Left hindlimb (tissue), 1 donor: ENCODE measurements around the gene ZDHHC20.

Experiments
- DNase-seq: peaks from one replicate; pipeline ENCODE4 v3.0.0-alpha.2; 2018

ZDHHC20 gene, protein sequence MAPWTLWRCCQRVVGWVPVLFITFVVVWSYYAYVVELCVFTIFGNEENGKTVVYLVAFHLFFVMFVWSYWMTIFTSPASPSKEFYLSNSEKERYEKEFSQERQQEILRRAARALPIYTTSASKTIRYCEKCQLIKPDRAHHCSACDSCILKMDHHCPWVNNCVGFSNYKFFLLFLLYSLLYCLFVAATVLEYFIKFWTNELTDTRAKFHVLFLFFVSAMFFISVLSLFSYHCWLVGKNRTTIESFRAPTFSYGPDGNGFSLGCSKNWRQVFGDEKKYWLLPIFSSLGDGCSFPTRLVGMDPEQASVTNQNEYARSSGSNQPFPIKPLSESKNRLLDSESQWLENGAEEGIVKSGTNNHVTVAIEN

DNA sequence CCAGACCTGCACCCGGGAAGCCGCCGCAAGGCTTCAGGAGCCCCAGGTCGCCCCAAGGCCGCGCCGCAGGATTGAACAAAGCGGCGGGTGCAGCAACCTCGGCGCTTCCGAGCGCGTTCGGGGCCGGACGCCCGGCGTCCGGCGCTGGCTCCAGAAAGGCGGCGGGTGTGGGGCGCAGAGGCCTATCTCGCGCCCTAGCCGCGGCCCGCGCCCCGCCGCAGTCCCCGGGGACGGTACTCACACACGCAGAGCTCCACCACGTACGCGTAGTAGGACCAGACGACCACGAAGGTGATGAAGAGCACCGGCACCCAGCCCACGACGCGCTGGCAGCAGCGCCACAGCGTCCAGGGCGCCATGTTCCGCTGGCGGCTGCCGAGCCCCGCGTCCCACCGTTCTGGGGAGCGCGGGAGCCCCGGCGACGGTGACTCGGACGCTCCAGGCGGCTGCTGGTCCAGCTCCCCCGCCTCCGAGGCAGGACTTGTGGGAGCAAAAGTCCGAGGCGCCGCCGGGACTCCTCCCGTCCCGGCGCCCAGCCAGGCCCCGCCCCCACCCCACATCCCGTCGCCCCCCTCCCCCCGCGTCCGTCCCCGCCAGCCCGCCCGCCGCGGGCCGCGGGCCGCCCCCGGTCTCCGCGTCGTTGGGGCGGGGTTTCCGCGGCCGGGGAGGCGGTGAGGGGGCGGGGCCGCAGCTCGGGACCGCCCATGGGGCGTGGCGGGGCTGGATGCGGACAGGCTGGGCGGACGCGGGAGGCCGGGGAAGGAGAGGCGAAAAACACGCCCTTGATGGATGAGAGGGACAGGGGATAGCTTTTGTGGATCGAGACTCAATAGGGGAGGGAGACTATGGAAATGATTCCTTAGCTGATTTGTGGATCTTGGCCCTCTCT, at the start of gene ZDHHC20:
TSS of gene ZDHHC20 (minus strand) at position 491 of the 889 bp plus-strand sequence. CDS start at position 359, 132 bp downstream.
- peak; percentile 91 for DNase-seq

DNA sequence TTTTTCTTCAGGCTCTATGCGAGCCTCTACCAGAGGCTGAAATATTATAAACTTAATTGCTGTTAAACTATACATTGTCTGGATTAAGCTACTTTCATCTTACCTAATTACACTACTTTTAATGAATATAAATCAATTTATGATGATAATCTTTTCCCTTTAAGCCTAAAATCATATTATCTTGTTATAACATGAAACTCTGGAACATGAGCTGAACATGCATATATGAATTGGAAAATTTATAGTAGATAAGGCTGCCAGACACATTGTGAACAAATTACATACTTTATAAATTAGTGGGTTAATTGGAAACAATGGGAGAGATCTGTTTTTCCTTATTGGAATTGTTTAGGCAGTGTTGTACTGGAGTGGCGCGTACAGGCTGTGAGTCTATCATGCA, 45.3 kb upstream of the ZDHHC20 start:
- DNase-seq = no peak

DNA sequence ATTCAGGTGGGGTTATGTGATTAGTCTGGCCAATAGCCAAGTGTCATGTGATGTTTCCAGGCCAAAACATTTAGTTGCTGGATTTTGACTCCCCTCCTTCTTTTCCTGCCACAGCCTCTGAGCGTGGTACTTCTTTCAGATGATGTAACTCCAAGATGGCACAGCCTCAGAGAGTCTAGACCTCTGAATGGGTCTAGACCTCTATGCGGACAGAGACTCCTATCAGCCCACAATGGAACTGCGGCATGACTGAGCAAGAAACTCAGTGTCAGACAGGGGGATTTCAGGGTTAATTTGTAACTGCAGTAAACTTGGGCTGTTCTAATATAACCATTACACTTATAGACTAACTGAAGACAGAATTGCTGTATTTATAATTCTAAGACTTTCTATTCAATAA, 42.6 kb upstream of the ZDHHC20 start:
- DNase-seq = no peak

DNA sequence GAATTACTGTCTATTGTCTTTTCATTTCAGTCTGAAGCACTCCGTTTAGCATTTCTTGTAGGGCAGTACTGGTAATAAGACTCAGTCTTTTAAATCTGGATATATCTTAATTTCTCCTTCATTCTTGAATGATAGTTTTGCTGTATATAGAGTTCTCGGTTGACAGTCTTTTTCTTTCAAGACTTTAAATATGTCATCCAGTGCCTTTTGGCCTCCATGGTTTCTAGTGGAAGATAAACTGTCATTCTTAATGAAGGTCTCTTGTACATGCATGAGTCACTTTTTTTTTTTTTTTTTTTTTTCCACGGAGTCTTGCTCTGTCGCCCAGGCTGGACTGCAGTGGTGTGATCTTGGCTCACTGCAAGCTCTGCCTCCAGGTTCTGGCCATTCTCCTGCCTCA, 27.2 kb upstream of the ZDHHC20 start:
- DNase-seq = no peak

DNA sequence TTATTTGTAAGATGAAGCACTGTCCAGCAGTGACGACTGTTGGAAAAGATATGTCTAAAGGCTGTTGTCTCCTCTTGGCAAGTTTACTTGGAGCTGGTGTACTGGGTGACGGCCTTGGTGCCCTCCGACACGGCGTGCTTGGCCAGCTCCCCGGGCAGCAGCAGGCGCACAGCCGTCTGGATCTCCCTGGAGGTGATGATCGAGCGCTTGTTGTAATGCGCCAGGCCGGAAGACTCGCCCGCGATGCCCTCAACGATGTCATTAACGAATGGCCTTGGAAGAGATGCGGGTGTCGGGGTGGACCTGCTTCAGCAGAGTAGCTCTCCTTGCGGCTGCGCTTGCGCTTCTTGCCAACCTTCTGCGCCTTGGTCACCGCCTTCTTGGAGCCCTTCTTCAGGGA, 24.6 kb upstream of the ZDHHC20 start:
- no peak for DNase-seq

DNA sequence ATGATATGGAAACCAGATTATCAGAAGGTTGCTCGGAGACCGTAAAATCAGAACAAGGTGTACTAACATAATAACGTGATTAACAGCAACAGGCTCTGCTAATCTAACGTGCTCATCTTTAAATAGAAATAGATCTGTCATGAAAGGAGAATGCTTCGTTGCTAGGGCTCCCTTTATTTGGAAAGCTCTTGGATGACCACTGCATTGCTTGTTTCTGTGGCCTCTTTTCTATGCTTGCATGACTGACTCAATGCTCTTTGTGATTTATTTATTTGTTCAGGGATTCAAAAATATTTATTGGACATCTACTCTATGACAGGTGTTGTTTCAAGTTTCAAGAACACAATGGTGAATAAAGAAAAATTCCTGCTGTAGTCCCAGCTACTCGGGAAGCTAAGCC, 22.3 kb upstream of the ZDHHC20 start:
- DNase-seq = no peak

DNA sequence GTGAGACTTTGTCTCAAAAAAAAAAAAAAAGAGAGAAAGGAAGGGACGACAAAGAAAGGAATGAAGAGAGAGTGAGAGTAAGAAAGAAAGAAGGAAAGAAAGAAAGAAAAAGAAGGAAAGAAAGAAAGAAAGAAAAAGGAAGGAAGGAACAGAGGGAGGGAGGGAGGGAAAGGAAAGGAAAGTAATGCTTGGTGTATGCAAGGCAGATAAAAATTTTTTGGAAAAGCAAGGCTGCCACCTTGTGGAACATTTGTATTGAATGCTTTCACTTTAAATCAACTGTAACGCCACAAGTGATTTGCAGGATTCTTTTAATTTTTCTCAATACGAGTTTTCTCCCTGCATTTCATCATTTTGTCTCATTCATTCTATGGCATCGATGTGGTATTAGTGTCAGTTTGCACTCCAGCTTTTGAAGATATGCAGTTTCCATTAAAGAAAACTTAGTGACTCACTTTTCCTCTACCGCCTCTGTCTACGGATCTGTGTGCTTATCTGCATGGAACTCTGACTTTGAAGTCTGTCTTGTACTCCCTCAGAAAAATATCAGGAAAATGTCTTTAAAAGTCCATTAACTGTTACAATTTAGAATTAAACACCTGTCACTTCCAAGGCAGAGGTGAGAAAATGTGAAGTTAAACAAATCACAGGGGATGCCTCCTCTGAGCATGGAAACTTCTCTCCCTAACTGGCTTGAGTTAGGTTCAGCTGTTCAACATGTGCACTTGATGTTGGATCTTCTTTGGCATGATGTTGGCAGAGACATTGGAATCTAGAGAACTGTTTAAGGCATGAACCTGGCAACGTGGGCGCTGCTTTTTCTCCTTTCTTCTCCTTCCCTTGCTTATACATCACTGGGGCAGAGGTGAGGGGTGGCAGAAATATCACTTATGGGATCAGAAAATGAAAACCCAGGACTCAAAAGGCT, 20.0 kb upstream of the ZDHHC20 start:
- DNase-seq = no peak

DNA sequence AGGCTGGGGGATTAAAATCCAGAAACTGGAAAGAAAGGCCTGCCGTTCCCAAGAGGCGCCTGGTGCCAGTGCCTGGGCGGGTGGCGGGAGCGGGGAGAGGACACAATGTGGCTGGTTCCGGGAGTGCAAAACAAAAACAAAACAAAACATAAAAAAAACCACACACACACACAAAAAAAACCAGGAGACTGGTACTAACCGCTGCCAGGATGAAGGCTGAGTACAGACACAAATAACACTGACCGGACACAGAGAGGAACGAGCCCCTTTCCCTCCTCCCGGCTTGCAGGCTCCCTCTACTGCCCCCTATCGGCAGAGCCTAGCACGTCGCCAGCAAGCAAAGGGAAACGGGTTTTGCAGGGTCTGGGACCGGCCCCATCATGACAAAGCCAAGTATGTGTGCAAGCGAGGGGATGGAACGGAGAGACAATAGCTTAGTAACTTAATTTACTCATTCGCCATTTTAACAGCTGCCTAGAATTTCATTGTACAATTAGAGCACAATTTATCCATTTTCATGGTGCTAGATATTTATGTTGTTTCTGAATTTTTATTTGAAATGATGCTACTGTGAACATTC, 17.9 kb upstream of the ZDHHC20 start:
- DNase-seq = peak; percentile 84

DNA sequence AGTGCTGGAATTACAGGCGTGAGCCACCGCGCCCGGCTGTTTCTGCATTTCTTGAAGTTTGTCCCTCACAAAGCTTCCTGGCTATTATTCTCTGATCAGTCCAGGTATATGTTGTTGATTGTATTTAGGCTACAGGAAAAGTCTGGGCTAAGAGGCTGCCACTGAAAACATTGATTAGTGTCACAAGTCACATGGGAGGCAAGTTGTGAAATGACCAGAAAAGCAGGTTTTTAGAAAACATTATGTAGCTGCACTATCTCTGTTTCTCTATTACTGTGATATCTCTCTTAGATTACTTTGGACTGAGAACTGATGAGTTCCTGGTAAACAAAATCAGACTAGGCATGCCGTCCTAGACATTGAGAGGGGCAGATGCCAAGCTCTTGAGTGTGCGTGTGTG, 16.0 kb upstream of the ZDHHC20 start:
- no peak for DNase-seq

DNA sequence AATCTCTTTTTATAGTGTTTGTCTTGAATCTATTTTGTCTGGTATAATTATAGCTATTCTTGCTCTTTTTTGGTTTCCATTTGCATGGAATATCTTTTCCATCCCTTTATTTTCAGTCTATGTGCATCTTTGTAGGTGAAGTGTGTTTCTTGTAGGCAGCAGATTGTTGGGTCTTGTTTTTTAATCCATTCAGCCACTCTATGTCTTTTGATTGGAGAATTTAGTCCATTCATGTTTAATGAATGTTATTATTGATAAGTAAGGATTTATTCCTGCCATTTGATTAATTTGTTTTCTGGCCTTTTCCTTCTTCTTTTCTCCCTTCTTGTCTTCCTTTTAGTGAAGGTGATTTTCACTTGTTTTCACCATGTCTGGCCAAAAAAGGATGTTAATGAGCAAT, 11.7 kb upstream of the ZDHHC20 start:
- DNase-seq = no peak

DNA sequence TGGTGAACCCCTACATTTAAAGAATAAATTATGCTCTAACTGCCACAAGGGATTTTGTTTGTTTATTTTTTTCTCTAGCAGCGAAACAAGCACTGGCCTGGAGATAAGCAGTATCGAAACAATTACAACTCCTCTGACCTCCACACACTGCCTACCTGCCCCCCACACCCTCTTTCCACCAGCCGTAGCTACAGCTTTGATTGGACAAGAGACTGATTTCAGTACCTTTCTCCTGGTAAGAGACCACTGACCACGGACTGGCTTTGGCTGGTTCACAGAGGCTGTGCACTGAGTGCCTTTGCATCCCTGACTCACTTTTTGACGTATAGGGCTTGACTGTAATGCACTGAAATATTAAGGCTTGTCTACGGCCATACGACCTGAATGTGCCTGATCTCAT, 7.4 kb upstream of the ZDHHC20 start:
- no peak for DNase-seq

DNA sequence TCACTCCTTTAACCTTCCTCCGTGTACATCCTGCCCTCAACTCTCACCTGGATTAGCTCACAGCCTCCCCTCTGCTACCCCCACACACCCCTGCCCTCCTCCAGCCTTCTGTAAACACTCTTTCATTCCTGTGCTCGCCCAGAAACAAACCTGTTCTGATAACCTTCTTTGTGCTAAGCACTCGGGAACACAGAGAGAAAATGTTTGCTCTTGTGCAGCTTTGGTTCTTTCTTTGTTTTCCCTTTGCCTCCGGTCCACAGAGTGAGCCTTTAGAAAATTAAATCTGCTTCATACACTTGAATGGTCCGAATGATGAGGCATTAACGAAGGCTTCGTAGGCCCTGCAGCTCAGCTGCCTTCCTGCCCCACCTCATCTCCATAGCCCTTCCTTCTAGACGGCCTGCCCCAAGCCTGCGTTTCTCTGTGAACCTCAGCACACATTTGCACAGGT, 6.6 kb upstream of the ZDHHC20 start:
- DNase-seq = no peak

DNA sequence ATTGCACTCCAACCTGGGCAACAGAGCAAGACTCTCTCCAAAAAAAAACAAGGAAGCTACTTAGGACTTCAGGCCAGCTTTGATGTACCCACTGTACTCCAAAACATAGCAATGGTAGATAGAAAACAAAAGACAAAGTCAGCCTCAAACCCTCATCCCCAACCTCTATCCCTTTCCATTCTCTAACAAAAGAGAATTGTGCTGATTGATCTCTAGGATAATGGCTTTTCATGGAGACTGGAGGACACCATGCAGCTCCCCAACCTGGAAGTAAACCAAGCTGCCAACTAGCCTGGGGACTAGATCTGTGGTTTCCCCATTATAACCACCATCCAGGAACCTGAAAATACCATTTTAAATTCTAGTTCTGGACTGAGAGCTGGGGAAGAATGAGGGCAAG, 4.3 kb upstream of the ZDHHC20 start:
- DNase-seq = no peak

DNA sequence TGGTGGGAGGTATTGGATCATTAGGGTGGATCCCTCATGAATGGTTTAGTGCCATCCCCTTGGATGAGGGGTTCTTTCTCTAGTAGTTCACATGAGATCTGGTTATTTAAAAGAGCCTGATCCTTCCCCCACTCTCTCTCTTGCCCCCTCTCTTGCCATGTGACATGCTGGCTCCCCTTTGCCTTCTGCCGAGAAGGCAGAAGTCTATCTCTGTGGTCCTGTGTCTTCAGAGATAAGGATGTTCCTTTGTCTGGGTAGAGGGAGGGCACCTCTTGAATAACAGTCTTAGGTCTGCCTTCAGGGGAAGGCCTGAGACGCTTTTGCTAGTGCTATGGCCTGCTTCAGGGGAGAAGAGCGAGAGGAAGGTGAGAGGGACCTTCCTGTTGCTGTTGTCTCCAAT, 2.0 kb upstream of the ZDHHC20 start:
- DNase-seq = no peak

DNA sequence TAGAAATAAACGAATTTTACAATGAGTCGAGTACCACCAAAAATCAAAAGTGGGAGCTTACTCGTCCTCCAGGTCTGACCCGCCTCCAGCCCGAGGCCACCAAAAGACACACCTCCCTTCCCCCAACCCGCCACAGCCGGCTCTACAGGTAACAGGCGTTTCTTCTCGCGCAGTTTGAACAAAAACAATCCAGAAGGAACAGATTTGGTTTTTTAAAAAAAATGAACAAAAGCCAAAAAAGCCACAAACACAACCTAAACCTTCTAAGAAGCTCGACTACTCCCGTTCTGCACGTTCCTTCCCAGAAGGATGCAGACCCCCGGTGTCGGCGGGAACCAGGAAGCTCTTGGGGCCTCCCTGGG, 671 bp downstream of the ZDHHC20 start:
- DNase-seq = peak; percentile 41

DNA sequence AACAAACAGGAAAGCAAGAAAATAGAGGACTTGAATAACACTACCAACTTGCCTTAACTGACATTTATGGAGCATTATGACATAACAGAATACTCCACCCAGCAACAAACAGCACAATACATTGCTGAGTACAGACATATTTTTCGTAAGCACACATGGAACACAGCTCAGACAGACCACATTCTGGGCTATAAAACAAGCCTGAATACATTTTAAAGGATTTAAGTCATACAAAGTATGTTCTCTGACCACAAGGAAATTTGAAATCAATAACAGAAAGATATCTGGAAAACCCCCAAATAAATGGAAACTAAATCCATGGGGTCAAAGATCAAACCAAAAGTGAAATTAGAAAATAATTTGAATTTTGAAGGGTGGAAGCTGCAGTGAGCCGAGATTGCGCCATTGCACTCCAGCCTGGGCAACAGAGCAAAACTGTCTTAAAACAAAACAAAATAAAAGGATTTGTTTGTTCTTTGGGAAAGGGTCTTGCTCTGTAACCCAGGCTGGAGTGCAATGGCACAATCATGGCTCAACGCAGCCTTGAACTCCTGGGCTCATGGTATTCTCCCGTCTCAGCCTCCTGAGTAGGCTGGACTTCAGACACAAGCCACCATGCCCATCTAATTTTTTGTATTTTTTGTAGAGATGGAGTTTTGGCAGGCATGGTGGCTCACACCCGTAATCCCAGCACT, 5.6 kb downstream of the ZDHHC20 start:
- no peak for DNase-seq

DNA sequence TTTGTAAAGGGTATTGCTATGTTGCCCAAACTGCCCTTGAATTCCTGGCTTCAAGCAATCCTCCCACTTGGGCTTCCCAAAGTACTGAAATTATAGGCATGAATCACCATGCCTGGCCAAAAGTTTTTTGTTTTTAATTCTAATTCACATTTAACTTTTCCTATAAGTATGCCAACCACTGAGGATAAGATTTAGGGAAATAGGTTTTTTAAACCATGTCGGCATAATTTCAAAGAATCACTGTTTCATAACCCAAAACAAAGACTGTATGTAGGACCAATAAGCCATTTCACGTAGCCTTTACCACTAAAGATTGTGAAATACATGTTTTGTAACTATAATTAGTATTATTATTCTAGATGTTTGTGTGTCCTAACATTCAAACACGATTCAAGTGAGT, 8.2 kb downstream of the ZDHHC20 start:
- no peak for DNase-seq

DNA sequence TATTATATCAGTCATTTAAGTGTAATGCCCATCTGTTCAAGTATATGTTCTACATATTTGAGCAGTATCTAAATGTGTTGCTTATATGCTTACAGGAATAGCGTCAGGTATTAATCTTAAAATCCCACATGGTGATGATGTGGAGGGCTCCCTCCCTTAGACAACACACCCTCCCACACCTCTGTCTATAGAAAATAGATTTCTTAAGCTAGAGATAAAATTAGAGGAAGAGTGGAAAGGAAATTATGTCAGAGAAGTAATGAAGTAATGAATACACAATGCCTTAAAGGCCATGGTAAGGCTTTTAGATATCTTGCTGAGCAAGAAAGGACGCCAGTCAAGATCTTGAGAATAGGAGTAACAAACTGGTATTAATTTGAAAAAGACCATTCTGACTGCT, 12.4 kb downstream of the ZDHHC20 start:
- no peak for DNase-seq

DNA sequence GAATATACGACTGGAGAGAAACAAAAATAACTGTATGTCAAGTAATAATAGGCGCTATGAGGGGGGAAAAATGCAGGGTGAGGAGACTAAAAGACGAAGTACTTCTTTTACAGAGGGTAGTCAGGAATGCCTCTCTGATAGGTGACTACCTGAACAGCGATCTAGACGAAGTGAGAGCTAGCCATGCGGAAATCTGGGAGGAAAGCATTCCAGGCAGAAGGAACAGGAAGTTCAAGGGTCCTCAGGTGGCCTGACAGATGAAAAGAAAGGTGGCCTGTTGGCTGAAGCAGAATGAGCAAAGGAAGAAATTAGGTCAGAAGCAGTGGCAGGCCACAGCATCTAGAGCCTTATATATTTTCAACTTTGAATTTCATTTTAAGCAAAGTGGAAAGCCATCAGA, 13.3 kb downstream of the ZDHHC20 start:
- DNase-seq = no peak

DNA sequence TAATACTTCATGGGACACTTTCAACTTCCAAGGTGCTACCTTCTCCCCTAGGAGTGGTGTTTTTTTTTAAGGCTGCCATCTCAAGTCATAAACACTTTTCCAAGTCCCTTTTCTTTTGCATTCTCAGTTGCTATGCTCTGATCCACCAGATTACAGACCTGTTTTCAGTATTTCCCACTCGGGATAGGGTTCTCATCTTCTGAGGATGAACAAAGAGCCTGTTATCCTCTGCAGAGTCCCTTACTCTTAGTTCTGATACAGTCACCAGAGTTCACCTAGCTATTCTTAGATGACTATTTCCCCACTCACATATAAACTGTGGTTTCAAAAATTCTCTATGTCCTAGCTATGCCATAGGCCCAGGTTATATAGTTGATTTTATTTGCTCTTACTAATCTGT, 15.9 kb downstream of the ZDHHC20 start:
- no peak for DNase-seq

DNA sequence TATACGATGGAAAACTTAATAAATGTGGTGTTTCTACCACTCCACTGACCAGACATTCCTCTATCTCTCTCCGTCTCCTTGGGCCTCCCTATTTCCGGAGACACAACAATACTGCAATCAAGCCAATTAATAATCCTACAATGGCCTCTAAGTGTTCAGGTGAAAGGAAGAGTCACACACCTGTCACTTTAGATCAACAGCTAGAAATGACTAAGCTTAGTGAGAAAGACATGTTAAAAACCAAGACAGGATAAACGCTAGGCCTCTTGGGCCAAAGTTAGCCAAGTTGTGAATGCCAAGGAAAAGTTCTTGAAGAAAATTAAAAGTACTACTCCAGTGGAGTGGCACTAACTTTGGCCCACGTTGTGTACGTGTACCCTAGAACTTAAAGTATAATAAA, 22.5 kb downstream of the ZDHHC20 start:
- no peak for DNase-seq

DNA sequence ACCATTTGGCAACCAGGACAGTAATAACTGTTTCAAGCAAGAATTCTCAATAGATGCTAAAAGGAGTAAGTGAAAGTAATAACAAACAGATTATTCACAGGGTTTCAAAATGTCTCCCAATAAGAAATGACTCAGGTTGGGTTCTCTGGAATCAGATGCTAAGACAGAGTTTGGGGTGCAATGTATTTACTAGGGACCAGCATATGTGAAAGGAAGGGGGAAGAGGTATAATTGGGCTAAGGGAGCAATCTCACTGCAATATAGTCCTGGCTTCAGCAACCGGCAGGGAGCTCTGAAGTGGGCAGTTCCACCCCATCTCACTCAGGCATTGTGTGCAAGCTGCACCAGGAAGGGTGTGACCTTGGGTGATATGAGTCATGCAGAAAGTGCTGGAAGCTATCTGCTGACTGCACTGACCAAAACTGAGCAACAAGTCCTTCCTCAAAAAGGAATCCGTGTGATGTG, 23.4 kb downstream of the ZDHHC20 start:
- DNase-seq = no peak
